Measurements from ENCODE around the gene AADAC. TPM values are rescaled to one million over a fixed set of nuclear protein-coding genes. Genes with fewer than 3 reads are reported as not detected.
"Not testable (repeated sequence)": the region's sequence is repeated elsewhere in the genome, so short reads cannot be mapped to it uniquely, and the experiment has no call there.

AADAC gene
- total RNA-seq, 2 donors from 2014 or later, result not detected

GRCh38 chr3:151845306-151845905 lies 31.5 kb downstream of the AADAC start:
- DNase-seq (no peak), ATAC-seq (replicated peaks in 1 of 2) (no peak)
- Mint-ChIP-seq H3K9me3 (peaks cover 0 to 3% of the 10 kb centered on the region in 2 donors), H3K4me1 (ENCODE audit: low read depth) (no peaks in the 10 kb centered on the region), H3K27ac (no peak overlapping the region), H3K4me3 (no peak overlapping the region), H3K36me3 (ENCODE audit: insufficient read depth in 2 of 2) (no peaks in the 10 kb centered on the region), H3K27me3 (ENCODE audit: low read depth) (no peaks in the 10 kb centered on the region)

GRCh38 chr3:151850065-151850464 lies 36.1 kb downstream of the AADAC start:
- H3K9me3 Mint-ChIP-seq, result peaks cover 5 to 11% of the 10 kb centered on the region in 2 donors
- not testable (repeated sequence) for DNase-seq; H3K27ac Mint-ChIP-seq; H3K27me3 Mint-ChIP-seq (ENCODE audit: low read depth); H3K4me3 Mint-ChIP-seq; ATAC-seq (replicated peaks in 1 of 2); H3K36me3 Mint-ChIP-seq (ENCODE audit: insufficient read depth in 2 of 2); H3K4me1 Mint-ChIP-seq (ENCODE audit: low read depth)

- Mint-ChIP-seq H3K36me3 (ENCODE audit: insufficient read depth in 2 of 2) (peaks cover 0 to 5% of the 10 kb centered on the region in 2 donors), H3K27me3 (ENCODE audit: low read depth) (no peaks in the 10 kb centered on the region), H3K4me1 (ENCODE audit: low read depth) (no peaks in the 10 kb centered on the region), H3K27ac (no peak overlapping the region), H3K9me3 (peaks cover 5 to 11% of the 10 kb centered on the region in 2 donors), H3K4me3 (no peak overlapping the region)
- no peak for ATAC-seq (replicated peaks in 1 of 2)
- no peak for DNase-seq
Measured at GRCh38 chr3:151852074-151852811, 38.3 kb downstream of the AADAC start.

- H3K27ac Mint-ChIP-seq, result no peak overlapping the region
- H3K4me3 Mint-ChIP-seq, result no peak overlapping the region
- peaks cover 0 to 4% of the 10 kb centered on the region in 2 donors for H3K9me3 Mint-ChIP-seq
- DNase-seq (no peak), ATAC-seq (replicated peaks in 1 of 2) (no peak)
- no peaks in the 10 kb centered on the region for H3K36me3 Mint-ChIP-seq (ENCODE audit: insufficient read depth in 2 of 2)
- no peaks in the 10 kb centered on the region for H3K4me1 Mint-ChIP-seq (ENCODE audit: low read depth)
- no peaks in the 10 kb centered on the region for H3K27me3 Mint-ChIP-seq (ENCODE audit: low read depth)
Measured at GRCh38 chr3:151856118-151856517, 42.2 kb downstream of the AADAC start.

GRCh38 chr3:151856641-151857040 lies 42.7 kb downstream of the AADAC start:
- no peak for DNase-seq
- Mint-ChIP-seq H3K4me1 (ENCODE audit: low read depth) (no peaks in the 10 kb centered on the region), H3K27me3 (ENCODE audit: low read depth) (no peaks in the 10 kb centered on the region), H3K4me3 (no peak overlapping the region), H3K27ac (no peak overlapping the region), H3K9me3 (peaks cover 0 to under 1% of the 10 kb centered on the region in 2 donors), H3K36me3 (ENCODE audit: insufficient read depth in 2 of 2) (no peaks in the 10 kb centered on the region)
- ATAC-seq (replicated peaks in 1 of 2), result no peak

GRCh38 chr3:151859233-151859673 lies 45.3 kb downstream of the AADAC start:
- ATAC-seq (replicated peaks in 1 of 2) (no peak), DNase-seq (no peak)
- Mint-ChIP-seq H3K9me3 (no peaks in the 10 kb centered on the region), H3K4me3 (no peak overlapping the region), H3K4me1 (ENCODE audit: low read depth) (no peaks in the 10 kb centered on the region), H3K36me3 (ENCODE audit: insufficient read depth in 2 of 2) (no peaks in the 10 kb centered on the region), H3K27ac (no peak overlapping the region), H3K27me3 (ENCODE audit: low read depth) (no peaks in the 10 kb centered on the region)

GRCh38 chr3:151859905-151860304 lies 46.0 kb downstream of the AADAC start:
- H3K9me3 Mint-ChIP-seq, result no peaks in the 10 kb centered on the region
- DNase-seq (no peak), ATAC-seq (replicated peaks in 1 of 2) (no peak)
- no peaks in the 10 kb centered on the region for H3K27me3 Mint-ChIP-seq (ENCODE audit: low read depth)
- no peaks in the 10 kb centered on the region for H3K4me1 Mint-ChIP-seq (ENCODE audit: low read depth)
- H3K36me3 Mint-ChIP-seq (ENCODE audit: insufficient read depth in 2 of 2), result no peaks in the 10 kb centered on the region
- H3K27ac Mint-ChIP-seq, result no peak overlapping the region
- H3K4me3 Mint-ChIP-seq, result no peak overlapping the region

- no peak for ATAC-seq (replicated peaks in 1 of 2)
- Mint-ChIP-seq H3K27me3 (ENCODE audit: low read depth) (no peaks in the 10 kb centered on the region), H3K4me1 (ENCODE audit: low read depth) (no peaks in the 10 kb centered on the region), H3K4me3 (no peak overlapping the region), H3K36me3 (ENCODE audit: insufficient read depth in 2 of 2) (no peaks in the 10 kb centered on the region), H3K9me3 (no peaks in the 10 kb centered on the region), H3K27ac (no peak overlapping the region)
- DNase-seq, result no peak
Measured at GRCh38 chr3:151863611-151864010, 49.7 kb downstream of the AADAC start.

GRCh38 chr3:151864423-151865101 lies 50.6 kb downstream of the AADAC start:
- Mint-ChIP-seq H3K4me3 (no peak overlapping the region), H3K4me1 (ENCODE audit: low read depth) (no peaks in the 10 kb centered on the region), H3K27ac (no peak overlapping the region), H3K27me3 (ENCODE audit: low read depth) (no peaks in the 10 kb centered on the region), H3K36me3 (ENCODE audit: insufficient read depth in 2 of 2) (no peaks in the 10 kb centered on the region), H3K9me3 (no peaks in the 10 kb centered on the region)
- ATAC-seq (replicated peaks in 1 of 2) (no peak), DNase-seq (no peak)

- no peaks in the 10 kb centered on the region for H3K27me3 Mint-ChIP-seq (ENCODE audit: low read depth)
- no peaks in the 10 kb centered on the region for H3K36me3 Mint-ChIP-seq (ENCODE audit: insufficient read depth in 2 of 2)
- no peak overlapping the region for H3K4me3 Mint-ChIP-seq
- no peak for DNase-seq
- no peaks in the 10 kb centered on the region for H3K9me3 Mint-ChIP-seq
- ATAC-seq (replicated peaks in 1 of 2), result no peak
- no peak overlapping the region for H3K27ac Mint-ChIP-seq
- H3K4me1 Mint-ChIP-seq (ENCODE audit: low read depth), result peaks cover 6% of the 10 kb centered on the region
Measured at GRCh38 chr3:151866711-151867410, 52.9 kb downstream of the AADAC start.

- ATAC-seq (replicated peaks in 1 of 2), result no peak
- H3K9me3 Mint-ChIP-seq, result no peaks in the 10 kb centered on the region
- no peak overlapping the region for H3K27ac Mint-ChIP-seq
- no peak for DNase-seq
- H3K4me1 Mint-ChIP-seq (ENCODE audit: low read depth), result peaks cover 6% of the 10 kb centered on the region
- H3K27me3 Mint-ChIP-seq (ENCODE audit: low read depth), result no peaks in the 10 kb centered on the region
- H3K36me3 Mint-ChIP-seq (ENCODE audit: insufficient read depth in 2 of 2), result no peaks in the 10 kb centered on the region
- H3K4me3 Mint-ChIP-seq, result no peak overlapping the region
Measured at GRCh38 chr3:151867666-151868065, 53.8 kb downstream of the AADAC start.

- Mint-ChIP-seq H3K4me3 (no peak overlapping the region), H3K4me1 (ENCODE audit: low read depth) (peaks cover 6% of the 10 kb centered on the region)
Measured at GRCh38 chr3:151869181-151869580, 55.3 kb downstream of the AADAC start.

More at GRCh38 chr3:151869181-151869580, 55.3 kb downstream of the AADAC start:
- H3K9me3 Mint-ChIP-seq, result no peaks in the 10 kb centered on the region
- no peak overlapping the region for H3K27ac Mint-ChIP-seq
- DNase-seq, result no peak
- ATAC-seq (replicated peaks in 1 of 2), result no peak
- no peaks in the 10 kb centered on the region for H3K27me3 Mint-ChIP-seq (ENCODE audit: low read depth)
- H3K36me3 Mint-ChIP-seq (ENCODE audit: insufficient read depth in 2 of 2), result no peaks in the 10 kb centered on the region
